Natural killer cell (primary cell): ENCODE data around the gene TMOD2. TPM values are rescaled to one million over a fixed set of nuclear protein-coding genes. Genes with fewer than 3 reads are reported as not detected.
A peak's percentile ranks its signal among the peaks of the same experiment; 100 is the strongest.

Experiments
- ATAC-seq, 3 donors: fragments of 150-1000 bp in 2 of 3; fragments of 200-7000 bp in 1 of 3; cut with Tn5 transposase; 1 replicate in 1 of 3; 2 replicates in 2 of 3; pipeline ENCODE4 v1.10.0; 2021; ENCODE audit warnings: mild to moderate bottlenecking in 2 of 3, moderate library complexity in 2 of 3
- DNase-seq, 2 donors: peaks; one replicate each; pipeline versions ENCODE4 v3.0.0 to v3.0.0-alpha.2; 2013 to 2021; ENCODE audit warnings: mixed read lengths in 1 of 2
- H3K27ac ChIP-seq: one replicate; pipeline ENCODE4 v1.5.1; 2013; ENCODE audit warnings: mild to moderate bottlenecking, low read length
- H3K27me3 ChIP-seq: one replicate; pipeline ENCODE4 v1.6.1; 2013; ENCODE audit warnings: low read length; ENCODE audit not compliant: control insufficient read depth, insufficient read depth
- H3K36me3 ChIP-seq: one replicate; pipeline ENCODE4 v1.6.1; 2013; ENCODE audit warnings: low read length; ENCODE audit not compliant: control insufficient read depth, insufficient read depth
- H3K4me1 ChIP-seq: one replicate; pipeline ENCODE4 v1.6.1; 2013; ENCODE audit warnings: low read length; ENCODE audit not compliant: control insufficient read depth, insufficient read depth
- H3K4me3 ChIP-seq: one replicate; pipeline ENCODE4 v1.5.1; 2013; ENCODE audit warnings: low read length
- H3K9me3 ChIP-seq: one replicate; pipeline ENCODE4 v1.6.1; 2013; ENCODE audit warnings: low read length; ENCODE audit not compliant: control insufficient read depth, insufficient read depth
- H3K27ac Mint-ChIP-seq, 2 donors: one replicate each; pipeline ENCODE4 v1.8.0; 2022; ENCODE audit warnings: mild to moderate bottlenecking in 2 of 2, mixed read lengths in 2 of 2, moderate library complexity in 1 of 2
- H3K27me3 Mint-ChIP-seq, 2 donors: one replicate each; pipeline ENCODE4 v1.8.0; 2022; ENCODE audit warnings: low read depth in 2 of 2, mixed read lengths in 2 of 2
- H3K36me3 Mint-ChIP-seq: one replicate; pipeline ENCODE4 v1.8.0; 2022; ENCODE audit warnings: mixed read lengths
- H3K4me1 Mint-ChIP-seq, 2 donors: one replicate each; pipeline ENCODE4 v1.8.0; 2022; ENCODE audit warnings: mixed read lengths in 2 of 2
- H3K4me3 Mint-ChIP-seq: one replicate; pipeline ENCODE4 v1.8.0; 2022; ENCODE audit warnings: mild to moderate bottlenecking, moderate library complexity, mixed read lengths
- H3K9me3 Mint-ChIP-seq, 2 donors: one replicate each; pipeline ENCODE4 v1.8.0; 2022; ENCODE audit warnings: mixed read lengths in 2 of 2
- WGBS: methylation state at CpG from one replicate; pipeline ENCODE4 v1.1.7; 2013; ENCODE audit warnings: missing lambda C conversion rate; ENCODE audit not compliant: insufficient coverage; 5-methylcytosine and 5-hydroxymethylcytosine counted together
- intact Hi-C: fragments of 100-400 bp; cut with micrococcal nuclease; formaldehyde crosslinking; loops from one replicate; pipeline ENCODE4 v1.14.2; 2022
- total RNA-seq, 4 donors: library from RNA; stranded (reverse); fragments of 120-200 nt in 1 of 4; gene quantifications; one replicate each; pipeline versions ENCODE4 v1.2.3 to v1.2.4, GENCODE V29; 2013 to 2022
- TF ChIP-seq, protein P1 (sequence below): fragments of 200-600 bp; IDR thresholded peaks from one replicate; pipeline ENCODE4 v1.8.0; 2022; ENCODE audit warnings: antibody characterized with exemption

Gene TMOD2
- total RNA-seq, 3 donors from 2014 or later (not counting 1 experiment from before 2014, with no cell fraction given), result 1.6 to 4.7 (median 1.6) TPM

DNA sequence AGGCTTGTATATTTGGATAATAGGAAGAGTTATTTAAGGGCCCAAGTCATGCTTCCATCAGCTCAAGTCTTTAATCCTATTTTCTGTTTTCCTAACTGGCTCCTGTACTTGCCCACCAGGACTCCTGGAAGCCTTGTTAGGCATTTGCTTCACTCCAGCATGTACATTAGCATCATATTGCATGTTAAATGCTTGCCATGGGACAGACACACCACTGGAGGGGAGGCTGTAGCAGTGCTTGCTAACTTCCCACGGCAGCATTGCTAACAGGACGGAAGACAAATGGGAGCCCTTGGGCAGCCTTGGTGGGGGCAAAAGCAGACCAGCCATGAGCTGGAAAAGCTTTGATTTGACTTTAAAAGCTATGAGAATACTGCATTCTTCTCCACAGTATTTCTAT lies 6.1 kb downstream of the TMOD2 start:
- H3K9me3 Mint-ChIP-seq, result no peaks in the 10 kb centered on the region

DNA sequence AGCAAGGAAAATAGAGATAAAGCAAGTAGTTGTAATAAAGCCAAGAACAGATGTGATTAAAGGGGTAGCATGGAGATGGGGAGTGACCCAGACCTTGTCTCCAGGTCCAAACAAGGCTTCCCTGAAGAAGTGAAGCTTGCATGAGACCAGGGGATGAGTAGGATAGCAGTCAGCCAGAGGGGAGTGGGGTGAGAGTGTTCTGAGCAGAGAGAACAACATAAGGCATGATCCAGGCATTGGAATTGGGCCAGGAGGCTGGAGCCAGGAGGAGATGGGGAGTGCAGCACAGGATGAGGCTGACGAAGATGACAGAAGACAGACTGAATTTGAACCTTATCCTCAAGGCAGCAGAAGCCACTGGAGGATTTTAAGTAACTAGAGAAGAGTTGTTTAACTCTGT lies 7.2 kb downstream of the TMOD2 start:
- intact Hi-C loops, result no loop called here
- ATAC-seq (no peak), DNase-seq (no peak)
- WGBS, result 85% methylated on average over 1 of the region's 1 CpG
- H3K27ac Mint-ChIP-seq, result no peak overlapping the region
- H3K27me3 ChIP-seq, result no peaks in the 10 kb centered on the region
- TF ChIP-seq, protein P1, sequence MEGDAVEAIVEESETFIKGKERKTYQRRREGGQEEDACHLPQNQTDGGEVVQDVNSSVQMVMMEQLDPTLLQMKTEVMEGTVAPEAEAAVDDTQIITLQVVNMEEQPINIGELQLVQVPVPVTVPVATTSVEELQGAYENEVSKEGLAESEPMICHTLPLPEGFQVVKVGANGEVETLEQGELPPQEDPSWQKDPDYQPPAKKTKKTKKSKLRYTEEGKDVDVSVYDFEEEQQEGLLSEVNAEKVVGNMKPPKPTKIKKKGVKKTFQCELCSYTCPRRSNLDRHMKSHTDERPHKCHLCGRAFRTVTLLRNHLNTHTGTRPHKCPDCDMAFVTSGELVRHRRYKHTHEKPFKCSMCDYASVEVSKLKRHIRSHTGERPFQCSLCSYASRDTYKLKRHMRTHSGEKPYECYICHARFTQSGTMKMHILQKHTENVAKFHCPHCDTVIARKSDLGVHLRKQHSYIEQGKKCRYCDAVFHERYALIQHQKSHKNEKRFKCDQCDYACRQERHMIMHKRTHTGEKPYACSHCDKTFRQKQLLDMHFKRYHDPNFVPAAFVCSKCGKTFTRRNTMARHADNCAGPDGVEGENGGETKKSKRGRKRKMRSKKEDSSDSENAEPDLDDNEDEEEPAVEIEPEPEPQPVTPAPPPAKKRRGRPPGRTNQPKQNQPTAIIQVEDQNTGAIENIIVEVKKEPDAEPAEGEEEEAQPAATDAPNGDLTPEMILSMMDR, result no peak
- no peaks in the 10 kb centered on the region for H3K9me3 ChIP-seq
- H3K9me3 Mint-ChIP-seq, result no peaks in the 10 kb centered on the region
- no peak overlapping the region for H3K27ac ChIP-seq
- no peaks in the 10 kb centered on the region for H3K4me1 Mint-ChIP-seq
- no peaks in the 10 kb centered on the region for H3K36me3 Mint-ChIP-seq
- no peak overlapping the region for H3K4me3 Mint-ChIP-seq
- no peaks in the 10 kb centered on the region for H3K4me1 ChIP-seq
- no peak overlapping the region for H3K4me3 ChIP-seq
- no peaks in the 10 kb centered on the region for H3K36me3 ChIP-seq
- peaks cover 25 to 26% of the 10 kb centered on the region in 2 donors for H3K27me3 Mint-ChIP-seq

More for the DNA sequence above, 6.1 kb downstream of the TMOD2 start:
- TF ChIP-seq, protein P1, result no peak
- Histone ChIP-seq H3K36me3 (no peaks in the 10 kb centered on the region), H3K27ac (no peak overlapping the region), H3K4me3 (no peak overlapping the region), H3K4me1 (peaks cover under 1% of the 10 kb centered on the region), H3K9me3 (no peaks in the 10 kb centered on the region), H3K27me3 (peaks cover 3% of the 10 kb centered on the region)
- H3K36me3 Mint-ChIP-seq, result no peaks in the 10 kb centered on the region
- ATAC-seq (no peak), DNase-seq (no peak)
- H3K27ac Mint-ChIP-seq, result no peak overlapping the region
- intact Hi-C loops, result no loop called here
- peaks cover 35 to 38% of the 10 kb centered on the region in 2 donors for H3K27me3 Mint-ChIP-seq
- H3K4me3 Mint-ChIP-seq, result no peak overlapping the region
- WGBS, result 95% methylated on average over 2 of the region's 2 CpGs
- H3K4me1 Mint-ChIP-seq, result peaks cover 0 to under 1% of the 10 kb centered on the region in 2 donors

DNA sequence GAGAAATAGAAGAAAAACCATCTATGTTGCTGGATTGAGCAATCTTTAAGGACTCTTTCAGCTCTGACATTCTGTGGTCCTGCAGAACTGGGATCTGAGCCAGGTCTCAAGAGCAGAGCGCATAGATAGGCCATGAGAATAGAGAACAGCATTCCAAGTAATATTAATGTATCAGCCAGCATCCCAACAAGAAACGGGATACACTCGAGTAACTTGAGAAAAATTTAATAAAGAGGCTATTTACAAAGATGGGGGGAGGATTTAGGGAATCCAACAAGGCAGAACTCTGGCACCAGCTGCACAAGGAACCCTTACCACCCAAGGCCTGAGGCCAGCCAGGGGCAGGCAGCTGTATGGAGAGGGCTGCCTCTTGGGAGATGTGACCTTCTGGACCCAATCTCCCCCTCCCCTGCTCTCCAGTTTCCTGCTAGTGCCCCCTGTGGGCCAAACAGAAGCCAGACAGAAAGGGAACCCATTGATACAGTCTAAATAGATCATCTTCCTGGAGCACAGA lies 8.2 kb downstream of the TMOD2 start:
- DNase-seq (peak in 1 of 2 donors; percentile 35), ATAC-seq (no peak)
- H3K4me1 ChIP-seq, result no peaks in the 10 kb centered on the region

More for the DNA sequence above, 8.2 kb downstream of the TMOD2 start:
- TF ChIP-seq, protein P1, result no peak
- Mint-ChIP-seq H3K4me3 (no peak overlapping the region), H3K36me3 (no peaks in the 10 kb centered on the region), H3K27me3 (peaks cover 18 to 24% of the 10 kb centered on the region in 2 donors), H3K9me3 (no peaks in the 10 kb centered on the region), H3K27ac (no peak overlapping the region), H3K4me1 (no peaks in the 10 kb centered on the region)
- no peak overlapping the region for H3K4me3 ChIP-seq
- intact Hi-C loops, result no loop called here
- H3K36me3 ChIP-seq, result no peaks in the 10 kb centered on the region
- H3K9me3 ChIP-seq, result no peaks in the 10 kb centered on the region
- no peak overlapping the region for H3K27ac ChIP-seq
- WGBS, result 91% methylated on average over 3 of the region's 3 CpGs
- no peaks in the 10 kb centered on the region for H3K27me3 ChIP-seq
